GM19193 (cell line): ENCODE data around the gene SYNPO.

Experiments
- POLR2A ChIP-seq: IDR thresholded peaks from 4 replicates; pipeline ENCODE4 v1.6.1; 2011; ENCODE audit not compliant: insufficient read depth, insufficient read length; ENCODE audit errors: extremely low read depth

Gene SYNPO

DNA sequence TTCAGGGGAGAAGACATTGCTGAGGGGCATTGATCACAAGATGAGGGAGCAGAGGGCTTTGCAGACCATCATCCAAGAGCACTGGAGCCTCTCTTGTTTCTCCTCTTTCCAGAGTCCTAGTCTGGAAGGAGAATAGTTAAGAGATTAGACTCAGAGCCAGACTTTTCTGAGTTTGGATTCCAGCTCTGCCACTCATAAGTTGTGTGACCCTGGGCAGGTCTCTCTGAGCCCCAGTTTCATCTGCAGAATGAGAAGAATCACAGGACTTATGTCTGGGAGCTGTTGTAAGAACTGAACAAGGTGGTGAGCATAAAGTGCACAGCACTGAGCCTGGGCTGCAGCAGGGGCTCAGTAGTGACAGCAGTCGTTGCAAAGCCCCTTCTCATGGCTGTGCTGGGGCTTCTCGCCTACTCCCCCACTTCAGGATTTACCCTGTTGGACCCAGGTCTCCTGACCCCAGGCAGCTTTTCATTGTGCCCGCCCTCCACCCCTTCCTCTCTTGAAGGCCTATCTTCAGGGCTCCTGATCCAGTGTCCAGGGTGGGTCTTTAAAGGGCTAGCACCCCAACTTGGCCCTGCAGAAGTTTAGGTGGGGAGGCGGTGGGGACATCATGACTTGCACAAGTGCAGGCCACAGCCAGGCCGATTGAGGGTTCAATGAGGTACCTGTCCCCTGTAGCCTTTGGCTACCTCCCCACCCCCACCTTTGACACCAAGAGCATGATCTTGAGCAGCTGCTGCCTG lies 1.5 kb downstream of the SYNPO start:
- no peak for TF ChIP-seq POLR2A

- no peak for TF ChIP-seq POLR2A
Observed at GRCh38 chr5:150642567-150642927, 2.1 kb downstream of the SYNPO start.

GRCh38 chr5:150642991-150643710 lies 2.7 kb downstream of the SYNPO start:
- no peak for TF ChIP-seq POLR2A

- TF ChIP-seq POLR2A: no peak
Observed at GRCh38 chr5:150644058-150644457, 3.6 kb downstream of the SYNPO start.

- no peak for TF ChIP-seq POLR2A
Observed at GRCh38 chr5:150644514-150644913, 4.1 kb downstream of the SYNPO start.

- no peak for TF ChIP-seq POLR2A
Observed at GRCh38 chr5:150645070-150645700, 4.7 kb downstream of the SYNPO start.

DNA sequence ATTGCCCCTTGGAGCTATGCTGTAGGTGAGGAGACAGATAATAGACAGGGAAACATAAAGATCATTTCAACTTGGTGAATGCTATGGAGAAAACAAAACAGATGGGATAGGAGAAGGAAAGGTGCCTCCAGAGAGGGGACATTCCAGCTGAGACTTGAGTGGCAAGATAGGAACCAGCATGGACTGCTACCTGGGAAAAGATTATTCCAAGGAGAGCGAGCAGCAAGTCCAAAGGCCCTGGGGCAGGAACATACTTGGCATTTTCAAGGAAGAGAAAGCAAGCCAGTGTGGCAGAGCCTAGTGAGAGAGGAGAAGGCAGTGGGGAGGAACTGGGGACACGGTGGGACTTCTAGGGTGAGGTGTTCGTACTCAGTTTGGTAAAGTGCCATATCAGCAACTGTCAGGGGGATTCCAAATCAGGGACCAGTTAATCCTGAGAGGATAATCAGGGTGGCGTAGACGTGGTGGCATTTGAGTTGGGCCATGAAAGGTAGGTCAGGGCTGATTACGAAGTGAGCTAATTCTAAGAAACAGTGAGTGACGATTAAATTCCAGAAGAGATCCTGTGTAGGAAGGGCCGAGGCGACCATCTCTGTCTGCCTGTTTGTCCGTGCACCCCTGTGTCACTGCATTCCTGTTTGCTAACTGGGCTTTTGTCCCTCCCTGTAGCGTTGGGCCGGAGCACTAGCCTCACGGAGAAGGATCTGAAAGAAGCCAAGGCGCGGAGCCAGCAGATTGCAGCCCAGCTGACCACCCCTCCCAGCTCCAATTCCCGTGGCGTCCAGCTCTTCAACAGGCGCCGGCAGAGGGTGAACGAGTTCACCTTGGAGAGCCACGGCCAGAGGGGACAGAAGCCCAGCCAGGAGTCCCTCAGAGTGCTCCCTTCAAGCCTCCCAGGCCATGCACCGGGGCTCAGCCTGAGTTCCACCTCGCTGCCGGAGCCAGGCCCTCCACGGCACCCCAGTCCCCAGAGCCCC lies 7.1 kb downstream of the SYNPO start:
- no peak for TF ChIP-seq POLR2A

GRCh38 chr5:150648294-150649107 lies 8.0 kb downstream of the SYNPO start:
- no peak for TF ChIP-seq POLR2A

GRCh38 chr5:150649108-150650020 lies 8.9 kb downstream of the SYNPO start:
- no peak for TF ChIP-seq POLR2A

DNA sequence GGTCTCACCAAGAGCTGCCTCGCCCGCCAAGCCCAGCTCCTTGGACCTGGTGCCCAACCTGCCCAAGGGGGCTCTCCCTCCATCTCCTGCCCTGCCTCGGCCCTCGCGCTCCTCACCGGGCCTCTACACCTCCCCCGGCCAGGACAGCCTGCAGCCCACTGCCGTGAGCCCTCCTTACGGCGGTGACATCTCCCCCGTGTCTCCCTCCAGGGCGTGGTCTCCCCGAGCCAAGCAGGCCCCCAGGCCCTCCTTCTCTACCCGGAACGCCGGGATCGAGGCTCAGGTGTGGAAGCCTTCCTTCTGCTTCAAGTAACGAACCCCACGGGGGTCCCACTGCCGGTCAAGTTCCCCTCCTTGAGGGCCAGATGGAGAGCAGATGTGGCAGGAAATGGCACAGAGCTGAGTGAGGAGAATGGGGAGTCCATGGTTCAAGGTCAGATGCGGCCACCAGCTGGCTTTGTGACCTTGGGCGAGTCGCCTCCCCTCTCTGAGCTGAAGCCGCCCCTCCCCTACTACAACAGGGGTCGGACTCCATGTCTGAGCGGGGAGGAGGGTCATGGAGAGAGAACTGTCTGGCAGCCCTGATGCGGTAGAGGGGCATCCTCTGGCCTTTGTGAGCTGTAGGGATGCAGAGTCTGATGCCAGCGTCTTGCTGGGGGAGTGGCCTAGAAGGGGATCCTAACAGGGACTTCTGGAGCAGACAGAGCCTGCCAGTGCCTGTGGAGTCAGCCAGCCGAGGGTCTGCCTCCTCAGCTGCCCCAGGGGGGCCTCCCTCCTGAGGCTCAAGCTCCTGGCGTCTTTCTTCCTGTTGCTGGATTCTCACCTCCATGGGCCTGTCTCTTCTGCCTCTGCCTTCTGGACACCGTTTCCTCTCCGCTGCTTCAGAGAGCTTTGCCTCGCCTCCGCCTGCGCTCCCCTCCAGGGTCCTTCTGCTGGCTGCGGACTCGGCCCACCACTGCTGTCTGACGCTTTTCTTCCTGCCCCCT lies 9.9 kb downstream of the SYNPO start:
- no peak for TF ChIP-seq POLR2A

DNA sequence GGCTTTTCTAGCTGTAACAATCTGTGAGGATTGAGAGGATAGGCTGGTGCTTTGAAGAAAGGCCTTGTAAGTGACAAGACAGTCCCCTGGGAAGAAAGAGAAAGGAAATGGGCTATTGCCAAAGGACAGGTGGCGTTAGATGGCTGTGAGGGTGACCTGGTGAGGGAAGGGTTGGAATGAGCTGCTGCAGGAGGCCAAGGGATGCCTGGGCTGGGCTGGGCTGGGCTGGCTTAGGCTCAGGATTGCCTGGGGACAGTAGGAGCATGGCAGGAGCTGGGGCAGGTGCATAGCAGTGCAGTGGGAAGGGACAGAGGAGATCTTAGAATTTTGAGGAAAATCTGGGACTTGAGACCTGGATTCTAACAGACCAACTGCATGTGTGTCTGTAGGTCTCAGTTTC lies 10.9 kb downstream of the SYNPO start:
- TF ChIP-seq POLR2A: no peak

GRCh38 chr5:150651924-150652671 lies 11.6 kb downstream of the SYNPO start:
- TF ChIP-seq POLR2A: no peak
